HCT116 (cell line): ENCODE data around the gene NET1. TPM values are rescaled to one million over a fixed set of nuclear protein-coding genes. Genes with fewer than 3 reads are reported as not detected.
"Not testable (repeated sequence)": the region's sequence is repeated elsewhere in the genome, so short reads cannot be mapped to it uniquely, and the experiment has no call there.

Experiments
- ATAC-seq: fragments of 200-7000 bp; cut with Tn5 transposase; 2 replicates; pipeline ENCODE4 v1.9.1; 2020; ENCODE audit warnings: mild to moderate bottlenecking, moderate library complexity
- BruUV-seq: library from RNA; stranded (reverse); fragments of 400-500 nt; replicated peaks from 2 replicates; lab custom pipeline; 2021; lab: Mats Ljungman, UMichigan
- CTCF ChIA-PET: fragments of 300-600 bp; sonication (Branson Sonifier 250); formaldehyde crosslinking; loops from one replicate; lab custom pipeline; 2021; ENCODE audit warnings: antibody characterized with exemption; lab: Charles Lee
- POLR2A ChIA-PET: fragments of 300-600, 350-600 bp; sonication (Branson Sonifier 250); formaldehyde crosslinking; loops from one replicate; lab custom pipeline; 2021; ENCODE audit warnings: antibody characterized with exemption; lab: Charles Lee
- RAD21 ChIA-PET, 2 experiments: fragments of 300-600 bp; sonication (Branson Sonifier 250); formaldehyde crosslinking; loops; one replicate each; lab custom pipeline; 2023; ENCODE audit warnings: low total read pairs in 2 of 2; ENCODE audit not compliant: uncharacterized antibody in 2 of 2, unreplicated experiment in 2 of 2, low non-redundant PET in 1 of 2; lab: Charles Lee
- DNase-seq: peaks from one replicate; pipeline ENCODE4 v3.0.0-alpha.2; 2010; ENCODE audit warnings: low read depth, low spot score
- H2AFZ ChIP-seq: fragments of 200-600 bp; shearing (Covaris generic), sonication (generic); 2 replicates; pipeline ENCODE4 v1.6.1; 2017; ENCODE audit warnings: low read depth, mixed run types, mixed read lengths, antibody characterized with exemption, low read length; ENCODE audit not compliant: poor library complexity, severe bottlenecking
- H3K27ac ChIP-seq: 2 replicates; pipeline ENCODE4 v1.5.1; 2012; ENCODE audit warnings: low read depth, low read length
- H3K27me3 ChIP-seq: fragments of 200-600 bp; sonication (generic); 2 replicates; pipeline ENCODE4 v1.6.1; 2016; ENCODE audit warnings: mixed run types, low read length, mixed read lengths; ENCODE audit not compliant: insufficient read depth
- H3K36me3 ChIP-seq, 2 experiments: fragments of 200-500 bp in 1 of 2; fragments of 200-600 bp in 1 of 2; sonication (Bioruptor generic) in 1 of 2; sonication (generic) in 1 of 2; 2 replicates each; pipeline versions ENCODE4 v1.5.1 to v1.6.1; 2014 to 2016; ENCODE audit warnings: low read length in 2 of 2, inconsistent platforms in 1 of 2, mixed read lengths in 1 of 2, mixed run types in 1 of 2; ENCODE audit not compliant: insufficient read depth in 2 of 2, control insufficient read depth in 1 of 2
- H3K4me1 ChIP-seq, 2 experiments: fragments of 200-600 bp in 1 of 2; sonication (generic) in 1 of 2; 2 replicates each; pipeline versions ENCODE4 v1.5.1 to v1.6.1; 2012 to 2017; ENCODE audit warnings: low read length in 2 of 2, inconsistent platforms in 1 of 2, mild to moderate bottlenecking in 1 of 2, mixed read lengths in 1 of 2, mixed run types in 1 of 2, moderate library complexity in 1 of 2; ENCODE audit not compliant: insufficient read depth in 2 of 2, control insufficient read depth in 1 of 2
- H3K4me2 ChIP-seq: fragments of 200-600 bp; sonication (generic); 2 replicates; pipeline ENCODE4 v1.6.1; 2017; ENCODE audit warnings: mixed run types, low read length, mixed read lengths
- H3K4me3 ChIP-seq, 2 experiments: fragments of 200-600 bp in 1 of 2; sonication (generic) in 1 of 2; replicated peaks in 1 of 2; 2 replicates each; pipeline ENCODE4 v1.5.1; 2011 to 2016; ENCODE audit warnings: low read length in 2 of 2, control low read depth in 1 of 2, low read depth in 1 of 2, mild to moderate bottlenecking in 1 of 2, mixed read lengths in 1 of 2, mixed run types in 1 of 2
- H3K79me2 ChIP-seq: fragments of 200-600 bp; sonication (generic); 2 replicates; pipeline ENCODE4 v1.6.1; 2017; ENCODE audit warnings: mild to moderate bottlenecking, mixed run types, low read length, moderate library complexity, mixed read lengths; ENCODE audit not compliant: insufficient read depth
- H3K9ac ChIP-seq: fragments of 200-600 bp; sonication (generic); 2 replicates; pipeline ENCODE4 v1.6.1; 2016; ENCODE audit warnings: low read length, mixed read lengths
- H3K9me2 ChIP-seq: fragments of 200-600 bp; sonication (generic), shearing (Covaris generic); 2 replicates; pipeline ENCODE4 v1.6.1; 2017; ENCODE audit warnings: mixed run types, mild to moderate bottlenecking, moderate library complexity; ENCODE audit not compliant: insufficient read depth
- H3K9me3 ChIP-seq, 2 experiments: fragments of 200-500 bp in 1 of 2; fragments of 200-600 bp in 1 of 2; sonication (Bioruptor generic) in 1 of 2; sonication (generic) in 1 of 2; 2 replicates each; pipeline ENCODE4 v1.6.1; 2014 to 2017; ENCODE audit warnings: low read length in 2 of 2, mixed read lengths in 2 of 2, inconsistent platforms in 1 of 2, low read depth in 1 of 2, mild to moderate bottlenecking in 1 of 2, mixed run types in 1 of 2, moderate library complexity in 1 of 2; ENCODE audit not compliant: control insufficient read depth in 1 of 2, insufficient read depth in 1 of 2
- H4K20me1 ChIP-seq: fragments of 200-600 bp; sonication (generic), shearing (Covaris generic); 2 replicates; pipeline ENCODE4 v1.6.1; 2017; ENCODE audit warnings: mixed run types, mild to moderate bottlenecking, moderate library complexity; ENCODE audit not compliant: insufficient read depth
- FOSL1 ChIP-seq: IDR thresholded peaks from 2 replicates; pipeline ENCODE4 v1.6.1; 2012; ENCODE audit warnings: low read depth
- intact Hi-C: fragments of 100-400 bp; cut with micrococcal nuclease; formaldehyde crosslinking; loops from 2 replicates; pipeline ENCODE4 v1.10.0; 2022
- total RNA-seq: library from RNA; stranded (reverse); gene quantifications from one replicate; pipeline ENCODE4 v1.2.1, GENCODE V29; 2021; ENCODE audit not compliant: unreplicated experiment

The NET1 gene
- total RNA-seq, 1 experiment from 2014 or later: 51.2 TPM

- H3K4me2 ChIP-seq, RAD21 ChIA-PET, POLR2A ChIA-PET: not testable (repeated sequence)
These were observed 62.3 kb downstream of the NET1 start for GRCh38 chr10:5474642-5475041.

DNA sequence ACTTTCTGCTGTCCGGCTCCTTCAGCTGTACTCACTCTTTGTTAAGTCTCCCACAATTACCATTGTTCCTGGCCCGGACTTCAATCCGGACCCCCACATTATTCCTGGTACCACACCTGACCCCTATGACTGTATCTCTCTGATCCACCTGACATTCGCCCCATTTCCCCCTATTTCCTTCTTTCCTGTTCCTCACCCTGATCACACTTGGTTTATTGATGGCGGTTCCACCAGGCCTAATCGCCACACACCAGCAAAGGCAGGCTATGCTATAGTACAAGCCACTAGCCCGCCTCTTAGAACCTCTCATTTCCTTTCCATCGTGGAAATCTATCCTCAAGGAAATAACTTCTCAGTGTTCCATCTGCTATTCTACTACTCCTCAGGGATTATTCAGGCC lies 62.7 kb downstream of the NET1 start:
- H3K27me3 ChIP-seq, H3K9me3 ChIP-seq, H3K4me1 ChIP-seq, H3K27ac ChIP-seq, H3K36me3 ChIP-seq, H2AFZ ChIP-seq, H3K4me2 ChIP-seq, RAD21 ChIA-PET, H3K9ac ChIP-seq, ATAC-seq, H4K20me1 ChIP-seq, CTCF ChIA-PET, intact Hi-C loops, H3K79me2 ChIP-seq, DNase-seq, BruUV-seq, POLR2A ChIA-PET, H3K9me2 ChIP-seq, H3K4me3 ChIP-seq: not testable (repeated sequence)

More at GRCh38 chr10:5474642-5475041, 62.3 kb downstream of the NET1 start:
- H3K9ac ChIP-seq, ATAC-seq, H3K79me2 ChIP-seq, DNase-seq, H3K4me3 ChIP-seq, CTCF ChIA-PET, BruUV-seq, H3K27me3 ChIP-seq, H2AFZ ChIP-seq, H4K20me1 ChIP-seq, H3K27ac ChIP-seq, H3K4me1 ChIP-seq, H3K36me3 ChIP-seq, H3K9me2 ChIP-seq, intact Hi-C loops, H3K9me3 ChIP-seq: not testable (repeated sequence)
- peak; percentile 28; the same call in 1 of the 2 replicates for TF ChIP-seq FOSL1

- H3K9ac ChIP-seq, BruUV-seq, H2AFZ ChIP-seq, H3K36me3 ChIP-seq, H3K9me2 ChIP-seq, H3K9me3 ChIP-seq, ATAC-seq, H3K27me3 ChIP-seq, DNase-seq, H3K4me3 ChIP-seq, intact Hi-C loops, CTCF ChIA-PET, H3K4me2 ChIP-seq, H4K20me1 ChIP-seq, H3K79me2 ChIP-seq, RAD21 ChIA-PET, H3K27ac ChIP-seq, H3K4me1 ChIP-seq, POLR2A ChIA-PET: not testable (repeated sequence)
These were observed 63.8 kb downstream of the NET1 start for GRCh38 chr10:5475974-5476807.
